ENCODE data around the gene GABRD.

DNA sequence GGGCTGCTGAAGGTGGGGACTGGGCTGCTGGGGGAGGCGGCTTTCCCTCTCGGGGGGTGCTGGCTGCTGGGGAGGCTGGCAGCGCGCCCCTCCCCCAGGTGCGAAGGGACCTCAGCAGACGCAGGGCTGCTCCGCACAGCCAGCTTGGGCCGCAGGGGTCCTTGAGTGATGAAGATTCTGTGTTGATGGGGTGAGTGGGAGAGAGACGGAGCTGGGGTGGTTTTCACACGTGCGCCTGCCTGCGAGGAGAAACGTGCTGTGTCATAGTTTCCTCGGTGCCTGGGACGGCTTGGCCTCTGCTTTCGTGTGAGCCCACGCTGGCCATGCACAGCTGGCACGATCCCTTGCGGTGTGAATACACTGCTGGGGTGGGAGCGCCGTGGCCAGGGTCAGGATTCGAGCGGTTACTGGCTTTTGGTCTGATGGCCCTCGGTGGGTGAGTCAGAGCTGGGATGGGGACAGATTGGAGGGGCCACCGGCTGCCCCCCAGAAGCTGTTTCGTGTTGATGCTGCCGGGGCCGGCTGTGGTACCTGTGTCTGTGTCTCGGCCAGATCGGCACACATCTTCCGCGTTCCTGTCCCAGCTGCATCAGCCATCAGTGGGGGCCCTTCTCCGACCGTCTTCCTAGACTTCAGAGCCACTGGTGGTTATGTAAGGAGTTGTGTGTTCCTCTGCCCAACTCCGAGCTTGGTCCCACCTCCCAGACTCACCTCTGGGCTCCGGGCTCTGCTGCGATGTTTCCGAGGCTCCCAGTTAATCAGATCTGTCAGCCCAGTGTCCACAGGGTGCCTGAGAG, 56.0 kb downstream of the GABRD start:
- TF ChIP-seq, protein P1, sequence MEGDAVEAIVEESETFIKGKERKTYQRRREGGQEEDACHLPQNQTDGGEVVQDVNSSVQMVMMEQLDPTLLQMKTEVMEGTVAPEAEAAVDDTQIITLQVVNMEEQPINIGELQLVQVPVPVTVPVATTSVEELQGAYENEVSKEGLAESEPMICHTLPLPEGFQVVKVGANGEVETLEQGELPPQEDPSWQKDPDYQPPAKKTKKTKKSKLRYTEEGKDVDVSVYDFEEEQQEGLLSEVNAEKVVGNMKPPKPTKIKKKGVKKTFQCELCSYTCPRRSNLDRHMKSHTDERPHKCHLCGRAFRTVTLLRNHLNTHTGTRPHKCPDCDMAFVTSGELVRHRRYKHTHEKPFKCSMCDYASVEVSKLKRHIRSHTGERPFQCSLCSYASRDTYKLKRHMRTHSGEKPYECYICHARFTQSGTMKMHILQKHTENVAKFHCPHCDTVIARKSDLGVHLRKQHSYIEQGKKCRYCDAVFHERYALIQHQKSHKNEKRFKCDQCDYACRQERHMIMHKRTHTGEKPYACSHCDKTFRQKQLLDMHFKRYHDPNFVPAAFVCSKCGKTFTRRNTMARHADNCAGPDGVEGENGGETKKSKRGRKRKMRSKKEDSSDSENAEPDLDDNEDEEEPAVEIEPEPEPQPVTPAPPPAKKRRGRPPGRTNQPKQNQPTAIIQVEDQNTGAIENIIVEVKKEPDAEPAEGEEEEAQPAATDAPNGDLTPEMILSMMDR (conservative IDR thresholded peaks at IDR 0.05): no peak
- no peak for TF ChIP-seq EZH2 (IDR thresholded peaks at IDR 0.05; ENCODE audit: low read depth)

Measured in PC-9 (cell line).